ENCODE results near the gene ZNF574. TPM values are rescaled to one million over a fixed set of nuclear protein-coding genes. Genes with fewer than 3 reads are reported as not detected.
"Not testable (repeated sequence)": the region's sequence is repeated elsewhere in the genome, so short reads cannot be mapped to it uniquely, and the experiment has no call there.

The ZNF574 gene
- total RNA-seq = 15.2 and 15.9 TPM in 2 replicates

GRCh38 chr19:42075616-42076379 is at the start of gene ZNF574:
TSS of gene ZNF574 (plus strand) at chr19:42076166. CDS start at chr19:42078607, 2,441 bp downstream.
- intact Hi-C loops (cut with micrococcal nuclease) = loop anchor here (1.0 to 5.0 kb wide), 13 partner anchors 41 to 813 kb away; partner anchors contain the start of genes DEDD2, HNRNPUL1, MEGF8 and POU2F2

- intact Hi-C loops (cut with micrococcal nuclease) = no loop called here
These were observed 47.4 kb upstream of the ZNF574 start for GRCh38 chr19:42028304-42029216.

GRCh38 chr19:42030645-42031440 is 45.1 kb upstream of the ZNF574 start:
- intact Hi-C loops (cut with micrococcal nuclease) = loop anchor here (5.0 kb wide), 1 partner anchor 174 kb away; no protein-coding TSS in a partner anchor

GRCh38 chr19:42032431-42032830 is 43.5 kb upstream of the ZNF574 start:
- intact Hi-C loops (cut with micrococcal nuclease) = loop anchor here (5.0 kb wide), 1 partner anchor 175 kb away; no protein-coding TSS in a partner anchor

- intact Hi-C loops (cut with micrococcal nuclease) = loop anchor here (5.0 kb wide), 1 partner anchor 176 kb away; no protein-coding TSS in a partner anchor
These were observed 42.6 kb upstream of the ZNF574 start for GRCh38 chr19:42033413-42033812.

- intact Hi-C loops (cut with micrococcal nuclease) = loop anchor here (1.0 to 5.0 kb wide), 4 partner anchors 38 to 178 kb away; partner anchors contain the start of genes RABAC1 and ZNF574
These were observed 41.1 kb upstream of the ZNF574 start for GRCh38 chr19:42034640-42035391.

GRCh38 chr19:42037649-42038048 is 38.3 kb upstream of the ZNF574 start:
- intact Hi-C loops (cut with micrococcal nuclease) = no loop called here

GRCh38 chr19:42038666-42039065 is 37.3 kb upstream of the ZNF574 start:
- intact Hi-C loops (cut with micrococcal nuclease) = no loop called here

- intact Hi-C loops (cut with micrococcal nuclease) = no loop called here
These were observed 35.9 kb upstream of the ZNF574 start for GRCh38 chr19:42040031-42040430.

GRCh38 chr19:42040491-42040890 is 35.5 kb upstream of the ZNF574 start:
- intact Hi-C loops (cut with micrococcal nuclease) = not testable (repeated sequence)

GRCh38 chr19:42042455-42043170 is 33.4 kb upstream of the ZNF574 start:
- intact Hi-C loops (cut with micrococcal nuclease) = no loop called here

GRCh38 chr19:42045575-42045974 is 30.4 kb upstream of the ZNF574 start:
- intact Hi-C loops (cut with micrococcal nuclease) = no loop called here

- intact Hi-C loops (cut with micrococcal nuclease) = no loop called here
These were observed 27.0 kb upstream of the ZNF574 start for GRCh38 chr19:42048992-42049391.

- intact Hi-C loops (cut with micrococcal nuclease) = no loop called here
These were observed 24.5 kb upstream of the ZNF574 start for GRCh38 chr19:42051166-42052115.

GRCh38 chr19:42052241-42052863 is 23.6 kb upstream of the ZNF574 start:
- intact Hi-C loops (cut with micrococcal nuclease) = no loop called here

- intact Hi-C loops (cut with micrococcal nuclease) = no loop called here
These were observed 22.7 kb upstream of the ZNF574 start for GRCh38 chr19:42053037-42053935.

GRCh38 chr19:42054205-42054604 is 21.8 kb upstream of the ZNF574 start:
- intact Hi-C loops (cut with micrococcal nuclease) = no loop called here

All from T-helper 1 cell treated with Interleukin-12 subunit alpha and Interleukin-12 subunit beta and Interleukin-4 antibody, amounts not matched to agents 30 ng/mL and 1 ng/mL, for 36 hours (primary cell).